ENCODE measurements around the gene OR13C9. TPM values are rescaled to one million over a fixed set of nuclear protein-coding genes. Genes with fewer than 3 reads are reported as not detected.
A peak's percentile ranks its signal among the peaks of the same experiment; 100 is the strongest.
"Not testable (repeated sequence)": the region's sequence is repeated elsewhere in the genome, so short reads cannot be mapped to it uniquely, and the experiment has no call there.

The OR13C9 gene
- total RNA-seq, 1 donor from 2014 or later: not detected

- no peaks in the 10 kb centered on the region for H3K36me3 Mint-ChIP-seq (ENCODE audit: unreplicated experiment)
- no peak overlapping the region for H3K27ac Mint-ChIP-seq (ENCODE audit: unreplicated experiment)
- H3K9me3 Mint-ChIP-seq (ENCODE audit: unreplicated experiment): no peaks in the 10 kb centered on the region
- no peak for DNase-seq (ENCODE audit: extremely low spot score, unreplicated experiment)
- H3K4me1 Mint-ChIP-seq (ENCODE audit: unreplicated experiment): no peaks in the 10 kb centered on the region
- peaks cover 12% of the 10 kb centered on the region for H3K27me3 Mint-ChIP-seq (ENCODE audit: unreplicated experiment)
- H3K4me3 Mint-ChIP-seq (ENCODE audit: unreplicated experiment): no peak overlapping the region
- TF ChIP-seq CTCF (IDR thresholded peaks at IDR 0.05): no peak
Observed at GRCh38 chr9:104617418-104617817, 586 bp downstream of the OR13C9 start.

- Mint-ChIP-seq H3K9me3 (ENCODE audit: unreplicated experiment) (no peaks in the 10 kb centered on the region), H3K27me3 (ENCODE audit: unreplicated experiment) (peaks cover 8% of the 10 kb centered on the region), H3K4me3 (ENCODE audit: unreplicated experiment) (no peak overlapping the region), H3K4me1 (ENCODE audit: unreplicated experiment) (no peaks in the 10 kb centered on the region), H3K36me3 (ENCODE audit: unreplicated experiment) (no peaks in the 10 kb centered on the region), H3K27ac (ENCODE audit: unreplicated experiment) (no peak overlapping the region)
- DNase-seq (ENCODE audit: extremely low spot score, unreplicated experiment): no peak
- TF ChIP-seq CTCF (IDR thresholded peaks at IDR 0.05): no peak
Observed at GRCh38 chr9:104611213-104611612, 6.8 kb downstream of the OR13C9 start.

- H3K27me3 Mint-ChIP-seq (ENCODE audit: unreplicated experiment): peaks cover 16% of the 10 kb centered on the region
- no peak overlapping the region for H3K27ac Mint-ChIP-seq (ENCODE audit: unreplicated experiment)
- no peak for DNase-seq (ENCODE audit: extremely low spot score, unreplicated experiment)
- H3K4me1 Mint-ChIP-seq (ENCODE audit: unreplicated experiment): no peaks in the 10 kb centered on the region
- no peaks in the 10 kb centered on the region for H3K36me3 Mint-ChIP-seq (ENCODE audit: unreplicated experiment)
- TF ChIP-seq CTCF (IDR thresholded peaks at IDR 0.05): peak; percentile 32
- no peak overlapping the region for H3K4me3 Mint-ChIP-seq (ENCODE audit: unreplicated experiment)
- no peaks in the 10 kb centered on the region for H3K9me3 Mint-ChIP-seq (ENCODE audit: unreplicated experiment)
Observed at GRCh38 chr9:104608336-104608735, 9.7 kb downstream of the OR13C9 start.

GRCh38 chr9:104606152-104606551 is 11.9 kb downstream of the OR13C9 start:
- DNase-seq (ENCODE audit: extremely low spot score, unreplicated experiment): no peak
- H3K27me3 Mint-ChIP-seq (ENCODE audit: unreplicated experiment): peaks cover 13% of the 10 kb centered on the region
- H3K4me1 Mint-ChIP-seq (ENCODE audit: unreplicated experiment): no peaks in the 10 kb centered on the region
- H3K36me3 Mint-ChIP-seq (ENCODE audit: unreplicated experiment): no peaks in the 10 kb centered on the region
- H3K4me3 Mint-ChIP-seq (ENCODE audit: unreplicated experiment): no peak overlapping the region
- H3K27ac Mint-ChIP-seq (ENCODE audit: unreplicated experiment): no peak overlapping the region
- no peaks in the 10 kb centered on the region for H3K9me3 Mint-ChIP-seq (ENCODE audit: unreplicated experiment)
- TF ChIP-seq CTCF (IDR thresholded peaks at IDR 0.05): no peak

GRCh38 chr9:104605527-104605926 is 12.5 kb downstream of the OR13C9 start, which contains the start of gene OR13C2:
OR13C2 (minus strand) TSS chr9:104605627; CDS start chr9:104605627, 0 bp downstream.
- H3K4me3 Mint-ChIP-seq (ENCODE audit: unreplicated experiment); DNase-seq (ENCODE audit: extremely low spot score, unreplicated experiment); H3K36me3 Mint-ChIP-seq (ENCODE audit: unreplicated experiment); H3K27ac Mint-ChIP-seq (ENCODE audit: unreplicated experiment); H3K9me3 Mint-ChIP-seq (ENCODE audit: unreplicated experiment); H3K4me1 Mint-ChIP-seq (ENCODE audit: unreplicated experiment): not testable (repeated sequence)
- peaks cover 13% of the 10 kb centered on the region for H3K27me3 Mint-ChIP-seq (ENCODE audit: unreplicated experiment)

GRCh38 chr9:104604801-104605200 is 13.2 kb downstream of the OR13C9 start:
- TF ChIP-seq CTCF (IDR thresholded peaks at IDR 0.05): no peak
- Mint-ChIP-seq H3K27ac (ENCODE audit: unreplicated experiment) (no peak overlapping the region), H3K9me3 (ENCODE audit: unreplicated experiment) (no peaks in the 10 kb centered on the region), H3K4me1 (ENCODE audit: unreplicated experiment) (no peaks in the 10 kb centered on the region), H3K27me3 (ENCODE audit: unreplicated experiment) (peaks cover 13% of the 10 kb centered on the region), H3K4me3 (ENCODE audit: unreplicated experiment) (no peak overlapping the region), H3K36me3 (ENCODE audit: unreplicated experiment) (no peaks in the 10 kb centered on the region)
- no peak for DNase-seq (ENCODE audit: extremely low spot score, unreplicated experiment)

- not testable (repeated sequence) for H3K4me3 Mint-ChIP-seq (ENCODE audit: unreplicated experiment); H3K9me3 Mint-ChIP-seq (ENCODE audit: unreplicated experiment); H3K36me3 Mint-ChIP-seq (ENCODE audit: unreplicated experiment); DNase-seq (ENCODE audit: extremely low spot score, unreplicated experiment); H3K27me3 Mint-ChIP-seq (ENCODE audit: unreplicated experiment); H3K4me1 Mint-ChIP-seq (ENCODE audit: unreplicated experiment); H3K27ac Mint-ChIP-seq (ENCODE audit: unreplicated experiment)
Observed at GRCh38 chr9:104599313-104599712, 18.7 kb downstream of the OR13C9 start, which contains the start of gene OR13C5. OR13C5 (minus strand) TSS chr9:104599413; CDS start chr9:104599413, 0 bp downstream.

GRCh38 chr9:104598749-104599148 is 19.3 kb downstream of the OR13C9 start:
- not testable (repeated sequence) for H3K27me3 Mint-ChIP-seq (ENCODE audit: unreplicated experiment); H3K27ac Mint-ChIP-seq (ENCODE audit: unreplicated experiment); H3K4me3 Mint-ChIP-seq (ENCODE audit: unreplicated experiment); H3K9me3 Mint-ChIP-seq (ENCODE audit: unreplicated experiment); DNase-seq (ENCODE audit: extremely low spot score, unreplicated experiment); H3K36me3 Mint-ChIP-seq (ENCODE audit: unreplicated experiment); H3K4me1 Mint-ChIP-seq (ENCODE audit: unreplicated experiment)

Data from osteocyte (in vitro differentiated cells).